AG10803 (cell line): ENCODE data around the gene ACD.

ENCODE experiments used
- DNase-seq: peaks from one replicate; pipeline ENCODE4 v3.0.0; 2010; ENCODE audit warnings: low read depth
- H3K4me3 ChIP-seq: 2 replicates; pipeline ENCODE4 v1.5.1; 2011; ENCODE audit warnings: mild to moderate bottlenecking, low read length, control low read depth
- CTCF ChIP-seq: conservative IDR thresholded peaks from 2 replicates; pipeline ENCODE4 v1.5.1; 2011; ENCODE audit warnings: mild to moderate bottlenecking, low read length, control low read depth, inconsistent platforms

The ACD gene

GRCh38 chr16:67628216-67628615 lies 31.8 kb downstream of the ACD start:
- TF ChIP-seq CTCF: no peak
- no peak overlapping the region for H3K4me3 ChIP-seq
- DNase-seq: no peak

GRCh38 chr16:67613808-67614207 lies 46.3 kb downstream of the ACD start:
- no peak for TF ChIP-seq CTCF
- DNase-seq: no peak
- H3K4me3 ChIP-seq: no peak overlapping the region

GRCh38 chr16:67608364-67608763 lies 51.7 kb downstream of the ACD start:
- H3K4me3 ChIP-seq: no peak overlapping the region
- TF ChIP-seq CTCF: no peak
- no peak for DNase-seq
